KMS-11 (cell line): ENCODE results near the gene PIK3R2.

Experiments
- H2AFZ ChIP-seq: fragments of 200-600 bp; sonication (generic); 2 replicates; pipeline ENCODE4 v1.6.1; 2016; ENCODE audit warnings: antibody characterized with exemption, mixed run types, low read depth
- H3K27ac ChIP-seq: fragments of 200-600 bp; sonication (generic); 2 replicates; pipeline ENCODE4 v1.6.1; 2016; ENCODE audit warnings: mild to moderate bottlenecking, mixed run types
- H3K27me3 ChIP-seq: fragments of 200-600 bp; sonication (generic); 2 replicates; pipeline ENCODE4 v1.6.1; 2017; ENCODE audit warnings: mild to moderate bottlenecking, low read depth, mixed run types, moderate library complexity; ENCODE audit not compliant: insufficient read depth
- H3K36me3 ChIP-seq: fragments of 200-600 bp; sonication (generic); 2 replicates; pipeline ENCODE4 v1.6.1; 2017; ENCODE audit warnings: mild to moderate bottlenecking, mixed run types; ENCODE audit not compliant: insufficient read depth
- H3K4me1 ChIP-seq: fragments of 200-600 bp; sonication (generic); 2 replicates; pipeline ENCODE4 v1.6.1; 2016; ENCODE audit warnings: mild to moderate bottlenecking, low read depth, mixed run types; ENCODE audit not compliant: poor library complexity, severe bottlenecking
- H3K4me2 ChIP-seq: fragments of 200-600 bp; sonication (generic); 2 replicates; pipeline ENCODE4 v1.7.0; 2016; ENCODE audit warnings: mild to moderate bottlenecking, mixed run types
- H3K4me3 ChIP-seq: fragments of 200-600 bp; sonication (generic); IDR thresholded peaks from 2 replicates; pipeline ENCODE4 v1.6.1; 2017; ENCODE audit warnings: low read depth, low read length, mixed read lengths; ENCODE audit not compliant: insufficient read depth
- H3K79me2 ChIP-seq: fragments of 200-600 bp; sonication (generic); 2 replicates; pipeline ENCODE4 v1.6.1; 2016; ENCODE audit warnings: low read depth, mixed run types; ENCODE audit not compliant: insufficient read depth
- H3K9ac ChIP-seq: fragments of 200-600 bp; sonication (generic); 2 replicates; pipeline ENCODE4 v1.6.1; 2016; ENCODE audit warnings: mild to moderate bottlenecking, mixed run types
- H4K20me1 ChIP-seq: fragments of 200-600 bp; sonication (generic); 2 replicates; pipeline ENCODE4 v1.6.1; 2016; ENCODE audit warnings: mild to moderate bottlenecking, mixed run types; ENCODE audit not compliant: insufficient read depth
- CTCF ChIP-seq: fragments of 200-600 bp; sonication (generic); conservative IDR thresholded peaks from 2 replicates; pipeline ENCODE4 v1.6.1; 2017; ENCODE audit warnings: low read depth, mild to moderate bottlenecking, antibody characterized with exemption, low read length, moderate library complexity, mixed read lengths

PIK3R2 gene

GRCh38 chr19:18131841-18132596 is 20.9 kb upstream of the PIK3R2 start:
- no peaks in the 10 kb centered on the region for H3K79me2 ChIP-seq
- H3K27ac ChIP-seq = no peak overlapping the region
- no peak overlapping the region for H3K9ac ChIP-seq
- no peak overlapping the region for H2AFZ ChIP-seq
- H3K36me3 ChIP-seq = no peaks in the 10 kb centered on the region
- H3K4me2 ChIP-seq = no peak overlapping the region
- H3K4me3 ChIP-seq = no peak overlapping the region
- H4K20me1 ChIP-seq = no peaks in the 10 kb centered on the region
- peaks cover 15% of the 10 kb centered on the region for H3K4me1 ChIP-seq
- no peaks in the 10 kb centered on the region for H3K27me3 ChIP-seq
- TF ChIP-seq CTCF = no peak

- Histone ChIP-seq H3K79me2 (no peaks in the 10 kb centered on the region), H3K9ac (no peak overlapping the region), H3K27ac (no peak overlapping the region), H3K4me1 (no peaks in the 10 kb centered on the region), H3K27me3 (no peaks in the 10 kb centered on the region), H2AFZ (no peak overlapping the region), H3K36me3 (no peaks in the 10 kb centered on the region), H4K20me1 (no peaks in the 10 kb centered on the region), H3K4me2 (no peak overlapping the region), H3K4me3 (no peak overlapping the region)
- no peak for TF ChIP-seq CTCF
Observed at GRCh38 chr19:18135712-18136584, 17.0 kb upstream of the PIK3R2 start.

- Histone ChIP-seq H3K4me3 (no peak overlapping the region), H3K27me3 (no peaks in the 10 kb centered on the region), H3K4me1 (no peaks in the 10 kb centered on the region), H3K27ac (no peak overlapping the region), H3K36me3 (no peaks in the 10 kb centered on the region), H4K20me1 (no peaks in the 10 kb centered on the region), H3K79me2 (no peaks in the 10 kb centered on the region), H2AFZ (no peak overlapping the region), H3K4me2 (no peak overlapping the region), H3K9ac (no peak overlapping the region)
- TF ChIP-seq CTCF = no peak
Observed at GRCh38 chr19:18137242-18137641, 15.7 kb upstream of the PIK3R2 start.

GRCh38 chr19:18137657-18138339 is 15.2 kb upstream of the PIK3R2 start:
- no peaks in the 10 kb centered on the region for H3K27me3 ChIP-seq
- H4K20me1 ChIP-seq = no peaks in the 10 kb centered on the region
- no peak overlapping the region for H2AFZ ChIP-seq
- H3K27ac ChIP-seq = no peak overlapping the region
- H3K36me3 ChIP-seq = no peaks in the 10 kb centered on the region
- H3K4me2 ChIP-seq = no peak overlapping the region
- H3K79me2 ChIP-seq = no peaks in the 10 kb centered on the region
- H3K9ac ChIP-seq = no peak overlapping the region
- no peak for TF ChIP-seq CTCF
- H3K4me3 ChIP-seq = no peak overlapping the region
- H3K4me1 ChIP-seq = no peaks in the 10 kb centered on the region
